Fibroblast of mammary gland (primary cell): ENCODE data around the gene CYP4V2.

Experiments used
- DNase-seq: peaks from one replicate; pipeline ENCODE4 v3.0.0-alpha.2; 2010; ENCODE audit warnings: low read depth
- H3K4me3 ChIP-seq: 2 replicates; pipeline ENCODE4 v1.5.1; 2011; ENCODE audit warnings: low read depth, mild to moderate bottlenecking, low read length, moderate library complexity; ENCODE audit not compliant: control insufficient read depth
- TF ChIP-seq, protein P1 (sequence below): conservative IDR thresholded peaks from 2 replicates; pipeline ENCODE4 v1.5.1; 2011; ENCODE audit warnings: low read depth, low read length, inconsistent platforms; ENCODE audit not compliant: control insufficient read depth, insufficient read depth

The CYP4V2 gene

GRCh38 chr4:186225848-186226247, 34.5 kb downstream of the CYP4V2 start:
- H3K4me3 ChIP-seq = no peak overlapping the region
- DNase-seq = no peak
- TF ChIP-seq, protein P1, sequence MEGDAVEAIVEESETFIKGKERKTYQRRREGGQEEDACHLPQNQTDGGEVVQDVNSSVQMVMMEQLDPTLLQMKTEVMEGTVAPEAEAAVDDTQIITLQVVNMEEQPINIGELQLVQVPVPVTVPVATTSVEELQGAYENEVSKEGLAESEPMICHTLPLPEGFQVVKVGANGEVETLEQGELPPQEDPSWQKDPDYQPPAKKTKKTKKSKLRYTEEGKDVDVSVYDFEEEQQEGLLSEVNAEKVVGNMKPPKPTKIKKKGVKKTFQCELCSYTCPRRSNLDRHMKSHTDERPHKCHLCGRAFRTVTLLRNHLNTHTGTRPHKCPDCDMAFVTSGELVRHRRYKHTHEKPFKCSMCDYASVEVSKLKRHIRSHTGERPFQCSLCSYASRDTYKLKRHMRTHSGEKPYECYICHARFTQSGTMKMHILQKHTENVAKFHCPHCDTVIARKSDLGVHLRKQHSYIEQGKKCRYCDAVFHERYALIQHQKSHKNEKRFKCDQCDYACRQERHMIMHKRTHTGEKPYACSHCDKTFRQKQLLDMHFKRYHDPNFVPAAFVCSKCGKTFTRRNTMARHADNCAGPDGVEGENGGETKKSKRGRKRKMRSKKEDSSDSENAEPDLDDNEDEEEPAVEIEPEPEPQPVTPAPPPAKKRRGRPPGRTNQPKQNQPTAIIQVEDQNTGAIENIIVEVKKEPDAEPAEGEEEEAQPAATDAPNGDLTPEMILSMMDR = no peak

- no peak overlapping the region for H3K4me3 ChIP-seq
- TF ChIP-seq, protein P1 = no peak
- DNase-seq = no peak
Observed at GRCh38 chr4:186226521-186227189, 35.3 kb downstream of the CYP4V2 start.

DNA sequence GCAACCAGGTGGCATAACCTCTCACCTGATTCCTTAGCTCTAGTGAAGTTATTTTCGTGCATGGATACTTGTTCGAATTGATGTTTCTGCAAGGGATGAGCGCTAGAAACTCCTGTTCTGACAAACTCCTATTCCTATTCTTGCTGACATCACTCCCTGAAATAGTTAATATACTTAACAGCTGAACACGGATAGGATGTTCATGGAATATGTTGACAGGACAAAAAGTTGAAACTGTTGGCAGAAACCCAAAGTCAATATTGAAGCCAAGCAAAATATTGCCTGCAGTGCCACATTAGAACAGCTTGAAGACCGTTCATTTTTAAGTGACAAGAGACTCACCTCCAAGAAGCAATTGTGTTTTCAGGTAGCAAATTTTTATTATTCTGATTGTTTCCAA, 35.9 kb downstream of the CYP4V2 start, which contains the start of gene KLKB1:
TSS of gene KLKB1 (plus strand) at position 287 of the 400 bp plus-strand sequence. CDS start 689 bp downstream, outside the sequence.
- DNase-seq = no peak
- TF ChIP-seq, protein P1 = no peak
- H3K4me3 ChIP-seq = no peak within 1 kb of the TSS

- TF ChIP-seq, protein P1 = no peak
- H3K4me3 ChIP-seq = no peak overlapping the region
- DNase-seq = no peak
Observed at GRCh38 chr4:186227744-186228513, 36.6 kb downstream of the CYP4V2 start.

- H3K4me3 ChIP-seq = no peak overlapping the region
- TF ChIP-seq, protein P1 = no peak
Observed at GRCh38 chr4:186228514-186228894, 37.1 kb downstream of the CYP4V2 start.

GRCh38 chr4:186234367-186234766, 43.0 kb downstream of the CYP4V2 start:
- DNase-seq = no peak
- TF ChIP-seq, protein P1 = no peak
- no peak overlapping the region for H3K4me3 ChIP-seq

More at GRCh38 chr4:186228514-186228894, 37.1 kb downstream of the CYP4V2 start:
- no peak for DNase-seq
